Effector CD8-positive, alpha-beta T cell (primary cell): Measurements from ENCODE around the gene FSHB.
"Not testable (repeated sequence)": the region's sequence is repeated elsewhere in the genome, so short reads cannot be mapped to it uniquely, and the experiment has no call there.

Experiments
- DNase-seq: peaks from one replicate; lab custom pipeline; 2025; lab: John Stamatoyannopoulos, UW
- total RNA-seq, 4 experiments: gene quantifications; one replicate each; lab custom pipeline; 2026; lab: John Stamatoyannopoulos, UW

FSHB gene
- total RNA-seq = 0 reads per million in 4 experiments

DNA sequence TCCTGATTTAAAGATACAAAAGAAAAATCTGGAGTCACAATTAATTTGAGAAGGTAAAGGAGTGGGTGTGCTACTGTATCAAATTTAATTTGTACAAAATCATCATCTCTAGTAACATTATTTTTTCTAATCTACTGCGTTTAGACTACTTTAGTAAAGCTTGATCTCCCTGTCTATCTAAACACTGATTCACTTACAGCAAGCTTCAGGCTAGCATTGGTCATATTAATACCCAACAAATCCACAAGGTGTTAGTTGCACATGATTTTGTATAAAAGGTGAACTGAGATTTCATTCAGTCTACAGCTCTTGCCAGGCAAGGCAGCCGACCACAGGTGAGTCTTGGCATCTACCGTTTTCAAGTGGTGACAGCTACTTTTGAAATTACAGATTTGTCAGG lies at the start of gene FSHB:
Gene FSHB, plus strand, starts transcription at position 301 of the 400 bp plus-strand sequence. CDS start 889 bp downstream, outside the sequence.
- no peak for DNase-seq

DNA sequence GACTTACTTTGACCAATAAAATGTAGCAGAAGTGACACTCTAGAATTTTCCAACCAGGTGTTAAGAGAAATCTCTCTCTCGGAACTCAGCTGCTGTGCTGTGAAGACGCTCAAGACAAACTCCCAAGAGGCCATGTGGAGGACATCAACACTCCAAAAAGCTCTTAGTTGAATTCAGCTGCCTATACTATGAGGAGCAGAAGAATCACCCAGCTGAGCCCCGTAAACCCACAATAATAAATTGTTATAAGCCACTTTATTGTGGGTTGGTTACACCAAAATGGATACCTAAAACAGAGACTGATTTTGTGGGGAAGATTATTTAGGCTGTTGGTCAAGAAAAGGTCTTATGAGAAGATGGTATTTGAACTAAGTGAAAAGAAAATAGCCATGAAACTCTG lies 44.1 kb upstream of the FSHB start:
- DNase-seq = no peak

DNA sequence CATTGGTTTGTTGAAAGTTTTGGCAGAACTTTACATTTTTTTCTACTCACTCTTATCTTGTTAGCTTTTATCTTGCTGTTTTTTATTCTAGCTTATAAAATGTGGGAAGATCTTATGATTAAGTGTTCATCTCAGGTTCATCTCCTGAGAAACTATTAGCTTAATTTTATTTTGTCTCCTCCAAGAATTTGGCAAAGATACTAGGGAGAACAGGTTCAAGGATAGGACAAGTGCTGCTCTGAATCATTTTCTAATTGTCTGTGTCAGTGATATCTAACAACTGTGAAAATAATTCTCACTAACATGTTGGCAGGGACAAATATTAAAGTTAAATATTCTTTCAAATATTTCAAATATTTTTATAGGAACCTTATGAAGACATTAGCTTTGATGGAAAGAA lies 38.2 kb upstream of the FSHB start:
- no peak for DNase-seq

DNA sequence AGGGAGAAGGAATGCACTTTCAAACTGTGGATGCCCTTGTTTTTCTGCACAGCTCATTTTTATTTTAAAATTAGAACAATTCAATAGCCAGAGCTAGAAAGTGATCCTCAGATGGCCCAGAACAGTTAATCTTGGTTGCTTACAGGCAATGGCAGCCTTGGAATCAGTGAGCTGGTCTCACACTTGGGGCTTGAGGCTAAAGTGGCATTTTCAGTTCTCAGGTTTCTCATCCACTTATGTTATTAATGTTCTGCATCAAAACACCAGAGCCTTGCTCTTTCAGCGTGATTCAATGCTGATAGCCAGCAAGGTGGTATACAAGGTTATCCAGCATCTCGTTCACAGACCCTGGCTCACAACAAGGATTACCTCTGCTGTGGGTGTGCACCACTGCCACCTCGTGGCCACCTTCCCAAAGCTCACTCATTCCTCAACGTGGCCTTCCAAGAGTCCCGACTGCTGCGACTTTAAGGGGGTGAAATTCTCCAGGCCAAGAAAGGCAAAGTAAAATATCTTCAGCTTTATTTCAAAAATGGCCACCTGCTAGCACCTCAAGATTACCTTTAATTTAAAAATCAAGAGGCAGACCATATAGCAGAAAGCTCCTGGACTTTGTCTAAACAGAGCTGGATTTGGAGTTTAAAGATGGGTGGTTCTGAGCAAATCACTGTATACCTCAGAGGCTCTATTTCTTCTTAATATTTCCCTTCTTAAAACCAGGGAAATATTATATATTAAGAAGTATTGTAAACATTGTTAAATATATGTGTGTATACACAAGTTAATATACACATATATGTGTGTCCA lies 34.2 kb upstream of the FSHB start:
- DNase-seq = no peak

DNA sequence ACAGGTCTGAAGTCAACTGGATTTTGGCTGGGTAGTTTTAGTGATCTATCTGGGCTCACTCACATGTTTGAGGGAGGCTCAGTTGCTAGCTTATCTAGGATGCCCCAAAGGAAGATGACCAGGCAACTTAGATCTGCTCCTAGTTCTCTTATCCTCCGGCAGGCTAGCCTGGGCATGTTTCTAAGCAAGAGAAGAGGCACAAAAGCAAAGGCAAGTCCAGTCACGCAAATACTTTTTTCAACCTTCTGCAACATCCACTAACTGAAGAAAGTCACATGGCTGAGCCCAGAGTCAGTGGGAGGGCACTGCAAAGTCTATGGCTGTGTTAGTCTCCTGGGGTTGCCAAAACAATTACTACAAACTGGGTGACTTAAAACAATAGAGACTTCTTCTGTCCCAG lies 32.9 kb upstream of the FSHB start:
- DNase-seq = no peak

DNA sequence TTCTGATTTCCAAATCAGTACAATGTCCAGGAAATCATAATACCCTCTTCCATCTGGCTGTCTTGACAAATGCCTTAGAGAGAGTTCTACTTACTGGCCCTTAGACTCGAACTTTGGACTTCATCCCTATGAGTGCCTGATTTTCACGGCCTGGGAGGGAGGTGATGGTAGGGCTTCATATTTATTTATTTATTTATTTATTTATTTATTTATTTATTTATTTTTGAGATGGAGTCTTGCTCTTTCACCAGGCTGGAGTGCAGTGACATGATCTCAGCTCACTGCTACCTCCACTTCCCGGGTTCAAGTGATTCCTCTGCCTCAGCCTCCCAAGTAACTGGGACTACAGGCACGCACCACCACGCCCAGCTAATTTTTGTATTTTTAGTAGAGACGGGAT lies 27.8 kb upstream of the FSHB start:
- DNase-seq = not testable (repeated sequence)

DNA sequence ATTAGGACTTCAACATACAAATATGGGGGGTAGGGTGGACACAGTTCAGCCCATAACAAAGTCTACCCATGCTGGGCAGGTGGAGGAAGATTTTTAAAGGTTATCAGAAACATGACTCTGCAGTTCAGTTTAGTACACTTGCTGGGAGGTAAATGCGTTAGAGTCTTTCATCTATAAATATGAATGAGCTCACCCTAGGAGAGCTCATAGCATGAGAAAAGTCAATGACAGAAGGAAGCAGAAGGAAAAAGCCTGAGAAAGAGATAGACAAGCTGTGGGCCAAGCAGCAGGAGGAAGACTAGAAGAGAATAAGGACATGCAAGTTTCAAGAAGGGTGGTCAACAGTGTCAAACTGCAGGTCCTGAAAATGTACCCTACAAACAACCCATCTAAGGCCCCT lies 27.0 kb upstream of the FSHB start:
- no peak for DNase-seq

DNA sequence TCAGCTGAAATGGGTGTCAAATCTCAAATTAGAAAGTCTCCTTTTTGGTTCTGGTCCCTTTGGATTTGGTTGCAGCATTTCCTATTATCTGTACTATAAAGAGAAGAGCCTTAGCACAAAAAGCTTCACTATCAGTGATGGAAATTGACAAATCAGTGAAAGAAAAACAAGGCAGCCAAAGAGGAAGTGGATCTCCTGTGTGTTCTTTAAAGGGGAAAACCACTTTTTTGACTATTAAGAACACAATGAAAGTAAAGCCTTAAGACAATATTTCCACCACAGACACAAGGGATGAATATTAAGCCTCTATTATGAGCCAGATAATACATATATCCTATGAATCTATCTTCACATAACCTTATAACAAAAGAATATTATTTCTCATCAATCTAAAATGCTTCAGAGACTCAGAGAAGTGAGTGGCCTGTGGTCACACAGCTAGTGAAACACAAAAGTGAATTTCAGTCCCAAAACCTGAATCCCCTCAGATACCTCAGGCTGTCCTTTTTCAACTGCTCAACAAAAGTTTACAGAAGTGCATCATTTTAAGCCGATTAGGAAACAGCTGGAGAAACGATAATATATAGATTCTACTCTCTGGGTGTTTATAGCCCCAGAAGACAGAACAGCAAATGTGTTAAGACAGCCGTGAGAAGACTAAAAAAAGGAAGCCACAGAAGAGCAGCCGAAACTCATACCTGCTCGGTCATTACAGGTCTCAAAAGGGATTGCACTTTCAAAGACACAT lies 24.4 kb upstream of the FSHB start:
- DNase-seq = no peak

DNA sequence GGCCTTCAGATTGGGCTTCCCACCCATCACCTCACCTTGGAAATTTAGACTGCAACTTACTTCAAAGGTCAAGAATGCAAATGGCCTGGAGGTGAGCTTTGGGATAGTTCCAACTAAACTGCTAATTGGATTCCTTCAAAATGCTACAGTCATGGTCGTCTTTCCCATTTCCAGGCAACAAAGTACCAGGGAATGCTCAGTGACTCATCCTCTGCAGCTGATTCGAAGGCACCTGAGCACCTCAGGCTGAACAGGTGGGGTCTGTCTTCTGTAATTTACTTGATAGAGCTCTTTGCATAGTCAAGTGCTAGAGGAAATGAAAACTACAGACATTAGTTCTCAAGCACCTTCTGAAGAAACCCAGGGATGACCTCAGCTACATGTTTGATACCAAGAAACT lies 20.5 kb upstream of the FSHB start:
- no peak for DNase-seq

DNA sequence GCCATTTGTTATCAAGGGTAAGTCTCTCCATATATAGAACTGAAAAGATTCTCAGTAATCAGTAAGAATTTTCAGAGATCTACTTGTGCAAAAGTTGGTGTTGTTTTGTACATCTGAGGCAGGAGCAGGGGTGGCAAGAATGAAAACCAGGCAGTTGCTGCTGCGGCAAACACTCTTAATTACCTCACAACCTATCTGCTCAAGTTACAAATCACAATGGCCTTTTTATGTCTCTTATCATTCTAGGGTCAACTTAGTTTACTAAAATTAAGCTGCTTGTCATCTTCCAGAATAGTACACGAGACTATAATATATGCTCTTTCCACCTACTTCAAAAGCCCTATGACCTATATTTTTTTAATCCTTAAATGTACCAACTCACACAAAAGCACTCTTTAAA lies 14.3 kb upstream of the FSHB start:
- no peak for DNase-seq

DNA sequence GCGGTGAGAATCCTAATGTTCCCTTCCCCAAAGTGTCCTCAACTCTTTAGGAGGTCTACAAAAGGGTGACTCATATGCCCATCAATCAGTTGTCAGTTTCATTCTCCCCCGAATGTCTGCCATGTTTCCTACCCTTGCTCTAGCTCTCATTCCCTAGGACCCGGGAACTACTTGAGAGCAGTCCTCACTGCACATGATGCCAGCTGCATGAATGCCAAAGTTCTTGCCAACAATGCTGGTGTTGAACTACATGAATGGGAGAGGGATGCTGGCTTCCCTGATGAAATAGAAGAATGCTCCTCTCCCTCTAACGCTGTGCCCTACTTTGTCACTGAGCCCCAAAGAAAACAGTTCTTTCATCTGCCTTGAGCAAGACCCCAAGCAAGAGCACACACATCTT lies 12.5 kb upstream of the FSHB start:
- no peak for DNase-seq

DNA sequence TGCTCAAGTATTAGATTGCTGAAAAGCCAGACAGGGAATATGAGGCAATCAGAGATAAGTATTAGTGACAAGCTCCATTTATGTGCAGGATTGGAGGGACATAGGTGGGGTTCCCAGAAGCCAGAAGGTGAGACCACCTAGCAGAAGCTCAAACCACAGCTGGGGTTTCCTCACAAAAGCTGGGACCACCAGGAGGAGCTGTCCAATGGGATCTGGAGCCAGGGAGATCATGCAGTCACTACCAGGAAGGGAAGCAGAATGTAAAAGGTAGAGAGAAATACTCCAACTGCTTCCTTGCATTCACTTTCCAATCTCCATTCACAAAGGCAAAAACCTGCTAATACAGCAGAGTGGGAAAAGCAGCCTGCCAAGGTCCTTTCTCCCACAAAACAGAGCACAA lies 5.2 kb upstream of the FSHB start:
- DNase-seq = no peak

DNA sequence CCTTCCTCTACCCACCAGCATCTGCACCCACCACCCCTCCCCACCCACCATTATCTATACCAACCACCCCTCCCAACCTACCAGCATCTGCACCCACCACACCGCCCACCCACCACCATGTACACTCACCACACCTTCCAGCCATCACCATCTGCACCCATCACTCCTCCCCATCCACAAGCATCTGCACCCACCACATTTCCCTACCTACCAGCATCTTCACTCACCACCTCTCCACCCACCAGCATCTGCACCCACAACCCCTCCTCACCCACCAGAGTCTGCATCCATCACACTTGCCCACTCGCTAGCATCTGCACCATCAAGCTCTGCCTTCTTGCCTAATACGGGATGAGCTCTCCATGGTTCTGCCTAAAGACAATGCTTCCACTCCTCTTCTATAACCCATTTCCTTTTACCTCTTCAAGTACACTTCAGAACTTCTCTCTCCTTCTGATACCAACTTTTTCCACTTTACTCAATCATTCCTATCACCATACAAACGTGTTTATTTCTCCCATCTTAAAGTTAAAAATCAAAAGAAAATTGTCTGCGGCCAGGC lies 2.4 kb upstream of the FSHB start:
- no peak for DNase-seq

DNA sequence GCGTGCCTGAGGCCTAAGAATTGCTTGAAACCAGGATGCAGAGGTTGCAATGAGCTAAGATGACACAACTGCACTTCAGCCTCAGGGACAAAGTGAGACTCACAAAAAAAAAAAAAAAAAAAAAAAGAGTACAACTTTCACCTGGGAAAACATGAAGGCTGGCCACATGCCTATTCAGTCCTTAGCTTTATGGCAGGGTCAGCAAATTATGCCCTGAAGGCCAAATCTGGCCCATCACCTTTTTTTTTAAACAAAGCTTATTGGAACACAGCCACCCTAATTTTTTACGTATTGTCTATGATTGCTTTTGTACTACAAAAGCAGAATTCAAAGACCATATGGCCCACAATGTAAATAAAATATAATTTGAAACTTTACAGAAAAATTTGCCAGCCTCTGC lies 8.2 kb downstream of the FSHB start:
- no peak for DNase-seq

DNA sequence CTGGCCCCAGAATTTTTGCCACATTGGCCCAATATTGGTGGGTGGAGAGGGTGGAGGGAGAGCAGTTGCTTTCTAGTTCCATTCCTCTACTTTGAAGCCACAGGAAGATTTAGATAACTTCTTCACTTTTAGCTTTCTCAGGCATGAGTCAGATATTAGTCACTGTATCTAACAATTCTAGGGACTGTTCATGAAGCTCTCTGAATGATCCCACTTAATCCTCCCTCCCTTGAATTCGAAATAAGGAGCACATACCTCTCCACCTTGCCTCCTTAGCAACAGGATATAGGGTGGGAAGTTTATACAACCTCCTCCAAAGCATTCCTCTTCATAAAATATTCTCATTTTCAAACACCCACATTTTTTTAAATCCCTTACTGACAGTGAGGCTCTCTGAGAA lies 13.5 kb downstream of the FSHB start:
- DNase-seq = no peak

DNA sequence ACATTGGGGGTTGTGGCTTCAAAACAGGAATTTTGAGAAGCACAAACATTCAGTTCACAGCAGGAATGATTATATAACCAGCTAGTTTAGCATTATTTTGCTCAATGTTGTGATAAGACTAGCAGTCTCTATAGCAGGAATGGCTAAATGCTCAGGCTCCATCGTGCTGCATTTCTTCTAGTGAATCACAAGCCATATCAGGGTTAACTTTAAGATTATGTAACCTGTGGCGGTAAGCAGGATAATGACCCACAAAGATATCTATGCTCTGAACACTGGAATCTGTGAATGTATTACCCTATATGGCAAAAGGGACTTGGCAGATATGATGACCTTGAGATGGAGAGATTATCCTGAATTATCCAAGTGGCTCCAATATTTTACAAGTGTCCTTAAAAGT lies 14.8 kb downstream of the FSHB start:
- no peak for DNase-seq

DNA sequence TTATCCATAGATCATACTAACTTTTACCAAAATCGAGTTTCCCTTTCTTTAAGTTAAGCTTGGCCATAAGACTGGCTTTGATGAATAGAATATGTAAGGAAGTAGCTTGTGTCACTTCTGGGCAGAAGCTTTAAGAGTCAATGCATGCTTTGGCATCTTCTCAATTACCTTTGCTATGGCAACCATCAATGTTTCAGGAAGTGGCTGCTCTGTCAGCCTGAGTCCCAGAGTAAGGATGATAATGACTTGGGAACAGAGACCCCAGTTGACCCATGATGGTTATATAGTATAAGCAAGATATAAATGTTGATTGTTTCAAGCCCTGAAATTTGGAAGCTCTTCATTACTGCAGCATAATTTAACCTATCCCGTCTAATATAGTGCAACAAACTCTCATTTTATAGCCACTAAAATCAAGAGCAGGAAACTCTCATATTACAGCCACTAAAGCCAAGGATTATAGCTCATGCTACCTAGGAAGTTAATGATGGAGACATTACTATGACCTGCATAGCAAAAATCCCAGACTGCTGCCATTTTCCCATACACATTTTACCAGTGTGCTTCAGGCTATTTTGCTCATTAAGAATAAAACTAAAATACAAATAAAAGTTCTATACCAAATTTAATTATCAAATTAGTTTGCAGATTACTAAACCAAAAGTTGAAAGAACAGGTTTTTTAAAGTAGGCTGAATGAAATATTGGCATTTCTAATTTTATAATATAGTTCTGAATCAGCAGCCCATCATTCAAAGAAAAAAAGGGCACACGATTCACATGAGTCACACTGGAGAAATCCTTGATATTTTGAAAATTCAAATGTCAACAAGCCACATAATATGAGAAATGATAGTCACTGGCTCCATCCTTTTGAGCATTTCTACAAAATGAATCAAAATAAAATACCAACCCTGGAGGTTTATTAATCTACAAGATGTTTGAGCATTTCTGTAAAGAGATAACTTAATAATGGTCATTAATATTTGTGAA lies 23.8 kb downstream of the FSHB start:
- DNase-seq = no peak

DNA sequence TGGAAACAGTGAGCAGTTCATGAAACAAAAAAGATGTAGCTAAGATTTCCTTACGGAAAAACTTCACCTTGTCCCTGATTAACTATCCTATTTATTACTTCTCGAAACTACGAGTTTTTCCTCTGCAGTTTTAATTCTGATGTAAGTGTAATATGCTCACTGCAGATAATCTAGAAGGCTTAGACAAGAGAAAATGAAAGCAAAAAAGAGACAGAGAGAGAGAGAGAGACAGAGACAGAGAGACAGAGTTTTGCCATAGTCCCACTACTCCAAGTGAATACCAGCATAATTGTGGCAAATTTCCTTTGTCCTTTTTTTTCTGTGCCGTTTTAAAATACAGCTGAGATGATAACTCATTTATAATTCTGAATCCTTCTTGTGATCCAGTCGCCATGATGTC lies 24.8 kb downstream of the FSHB start:
- no peak for DNase-seq

DNA sequence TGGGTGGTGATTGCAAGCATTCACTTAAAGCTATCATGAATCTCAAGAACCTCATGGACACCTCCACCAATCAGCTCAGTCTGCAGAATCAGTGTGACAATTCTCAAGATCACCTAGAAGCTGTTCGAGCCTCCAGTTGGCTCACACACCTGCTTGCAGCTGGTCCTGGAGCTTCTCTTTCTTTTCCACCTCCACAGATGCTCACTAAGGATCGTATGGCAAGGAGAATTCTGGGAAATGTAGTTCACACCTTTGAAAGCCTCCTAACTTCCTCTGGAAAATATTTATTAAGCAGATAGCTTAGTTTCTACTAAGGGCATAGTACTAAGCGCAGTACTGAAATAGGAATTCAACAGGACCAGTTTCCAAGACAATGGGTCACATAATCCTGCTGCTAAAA lies 26.2 kb downstream of the FSHB start:
- DNase-seq = no peak

DNA sequence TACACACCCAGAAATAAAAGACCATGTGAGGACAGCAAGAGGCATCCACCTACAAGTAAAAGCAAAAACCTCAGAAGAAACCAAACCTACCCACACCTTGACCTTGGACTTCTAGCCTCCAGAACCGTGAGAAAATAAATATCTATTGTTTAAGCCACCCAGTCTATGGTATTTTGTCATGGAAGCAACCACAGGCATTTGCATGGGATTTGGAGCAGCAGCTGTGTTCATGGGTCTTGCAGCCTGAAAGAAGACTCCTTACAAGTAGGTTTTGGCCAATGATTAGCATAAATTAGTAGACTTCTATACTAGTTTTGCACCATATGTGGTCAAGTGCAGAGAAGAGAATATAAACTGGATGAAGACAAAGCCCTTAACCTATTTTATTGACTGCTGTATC lies 27.9 kb downstream of the FSHB start:
- DNase-seq = no peak

DNA sequence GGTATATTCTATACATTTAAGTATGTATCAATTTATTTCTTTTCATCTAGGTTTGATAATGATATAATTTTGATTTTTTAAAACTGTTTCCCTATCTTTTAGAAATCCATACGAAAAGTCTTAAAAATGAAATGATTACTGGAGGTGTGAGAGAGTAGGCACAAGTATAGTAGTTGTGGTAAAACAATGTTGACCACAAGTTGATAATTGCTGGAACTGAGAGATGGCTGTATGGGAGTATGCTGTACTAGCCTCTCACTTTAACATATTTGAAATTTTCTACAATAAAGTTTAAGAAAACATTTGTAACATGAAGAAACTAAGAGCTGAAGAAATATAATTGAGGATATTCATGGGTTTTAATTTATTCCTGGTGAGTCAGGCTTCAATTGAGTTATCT lies 30.0 kb downstream of the FSHB start:
- no peak for DNase-seq

DNA sequence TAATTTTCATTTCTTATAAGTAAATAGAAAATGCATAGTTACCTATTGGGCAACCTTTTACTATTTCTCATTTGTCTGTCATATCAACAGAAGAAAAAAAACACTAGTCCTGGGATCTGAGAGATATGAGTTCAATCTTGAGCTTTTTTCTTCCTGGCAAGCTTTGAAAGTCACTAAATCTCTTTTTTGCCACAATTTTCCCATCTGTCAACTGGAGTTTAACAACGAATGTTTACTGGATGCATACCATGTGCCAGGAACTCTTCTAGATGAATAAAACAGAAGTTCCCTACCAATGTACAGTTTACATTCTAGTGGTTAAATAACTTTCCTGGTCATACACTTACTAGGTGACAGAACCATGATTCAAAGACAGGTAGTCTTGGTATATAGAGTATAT lies 31.0 kb downstream of the FSHB start:
- DNase-seq = no peak
